DMS114 treated with DMSO at 0.1 percent for 48 hours (cell line): ENCODE results near the gene GREB1.

Experiments
- DNase-seq: peaks from one replicate; lab custom pipeline; 2025; ENCODE audit not compliant: unreplicated experiment; lab: John Stamatoyannopoulos, UW

Gene GREB1

DNA sequence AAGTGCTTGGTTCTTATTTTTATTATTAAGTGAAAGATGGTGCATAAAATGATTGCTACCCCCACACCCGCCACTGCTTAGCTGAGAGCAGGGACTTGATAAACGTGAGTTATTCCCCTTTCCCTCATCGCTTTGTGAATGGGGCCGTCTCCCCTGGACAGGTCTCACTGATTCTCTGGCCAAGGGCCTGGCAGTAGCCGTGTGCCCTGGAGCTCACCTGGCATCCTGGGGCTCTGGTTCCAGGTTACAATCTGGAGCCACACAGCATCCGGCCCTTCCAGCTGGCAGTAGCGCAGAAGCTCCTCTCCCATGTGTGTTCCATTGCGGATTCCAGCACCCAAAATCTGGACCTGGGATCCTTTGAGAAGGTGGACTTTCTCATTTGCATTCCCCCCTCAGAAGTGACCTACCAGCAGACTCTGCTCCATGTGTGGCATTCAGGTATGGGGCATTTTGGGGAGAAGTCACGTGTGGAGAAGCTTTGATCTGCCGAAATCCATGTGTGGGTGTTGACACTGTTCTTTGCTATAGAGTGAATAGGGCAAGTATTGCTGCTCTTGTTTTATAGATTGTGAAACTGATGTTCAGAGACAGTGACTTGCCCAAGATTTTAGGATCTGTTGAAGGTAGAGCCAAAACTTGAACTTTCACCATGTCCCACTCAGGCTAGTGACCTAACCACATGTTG lies 63.8 kb downstream of the GREB1 start:
- no peak for DNase-seq

DNA sequence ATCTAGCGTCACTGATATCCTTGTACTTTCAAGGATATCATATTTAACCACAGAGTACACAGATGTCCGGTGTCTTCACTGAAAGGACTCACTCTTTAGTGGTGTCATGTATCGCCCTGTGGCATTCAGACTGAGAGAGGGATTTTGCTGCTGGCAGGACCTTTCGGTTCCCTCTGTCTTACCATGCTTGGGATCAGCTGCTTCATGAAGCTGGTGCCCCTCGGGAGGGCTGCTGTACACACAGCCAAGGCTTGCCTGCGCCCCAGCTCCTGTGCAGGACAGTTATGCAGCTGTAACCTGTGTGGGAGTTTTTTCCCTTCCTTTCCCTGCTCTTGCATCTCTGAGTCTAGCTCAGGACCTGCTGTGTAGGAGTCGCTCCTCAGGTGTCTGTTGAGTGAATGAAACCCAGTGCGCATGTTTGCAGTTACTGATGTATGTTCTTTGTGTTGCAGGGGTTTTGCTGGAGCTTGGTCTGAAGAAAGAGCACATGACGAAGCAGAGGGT lies 64.4 kb downstream of the GREB1 start:
- no peak for DNase-seq

DNA sequence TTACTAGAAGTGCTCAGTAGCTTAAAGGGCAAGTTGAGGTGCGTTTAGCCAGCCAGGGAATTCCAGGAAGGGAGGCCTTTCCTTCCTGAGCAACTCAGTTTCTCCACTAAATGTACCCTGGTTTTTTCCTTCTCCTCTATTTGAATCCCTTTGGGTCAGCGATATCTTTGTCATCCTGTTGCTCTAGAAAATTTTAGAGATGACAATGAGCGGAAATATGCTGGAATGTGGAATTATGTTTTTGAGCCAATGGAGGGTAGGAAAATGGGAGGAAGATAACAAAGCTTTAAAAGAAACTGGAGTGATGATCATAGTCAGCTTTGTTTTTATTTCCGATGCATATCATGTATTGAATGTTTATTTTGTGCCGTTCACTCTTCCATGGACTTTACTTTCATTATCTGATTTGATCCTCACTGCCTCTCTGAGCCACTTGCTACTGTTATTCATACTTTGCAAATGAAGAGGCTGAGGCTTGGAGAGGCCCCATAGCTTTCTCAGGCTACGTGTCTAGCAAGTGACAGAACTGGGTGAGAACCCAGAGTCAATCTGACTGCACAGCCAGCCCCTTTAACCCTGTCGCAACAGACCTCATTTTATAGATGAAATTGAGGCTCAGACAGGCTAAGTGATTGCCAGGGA lies 68.8 kb downstream of the GREB1 start:
- DNase-seq: no peak

- no peak for DNase-seq
Measured at GRCh38 chr2:11610624-11611242, 76.9 kb downstream of the GREB1 start.

DNA sequence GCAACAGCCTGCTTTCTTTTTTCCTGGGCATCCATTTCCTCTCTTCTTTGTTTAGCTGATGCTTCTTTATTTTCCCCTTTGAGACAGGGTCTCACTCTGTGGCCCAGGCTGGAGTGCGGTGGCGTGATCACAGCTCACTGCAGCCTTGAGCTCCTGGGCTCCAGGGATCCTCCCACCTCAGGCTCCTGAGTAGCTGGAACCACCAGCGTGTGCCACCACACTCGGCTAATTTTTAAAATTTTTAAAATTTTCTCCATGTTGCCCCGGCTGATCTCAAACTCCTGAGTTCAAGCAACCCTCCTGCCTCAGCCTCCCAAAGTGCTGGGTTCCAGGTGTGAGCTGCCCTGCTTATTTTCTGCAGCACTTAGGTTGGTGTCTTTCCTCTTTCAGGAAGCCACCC lies 77.4 kb downstream of the GREB1 start:
- no peak for DNase-seq

DNA sequence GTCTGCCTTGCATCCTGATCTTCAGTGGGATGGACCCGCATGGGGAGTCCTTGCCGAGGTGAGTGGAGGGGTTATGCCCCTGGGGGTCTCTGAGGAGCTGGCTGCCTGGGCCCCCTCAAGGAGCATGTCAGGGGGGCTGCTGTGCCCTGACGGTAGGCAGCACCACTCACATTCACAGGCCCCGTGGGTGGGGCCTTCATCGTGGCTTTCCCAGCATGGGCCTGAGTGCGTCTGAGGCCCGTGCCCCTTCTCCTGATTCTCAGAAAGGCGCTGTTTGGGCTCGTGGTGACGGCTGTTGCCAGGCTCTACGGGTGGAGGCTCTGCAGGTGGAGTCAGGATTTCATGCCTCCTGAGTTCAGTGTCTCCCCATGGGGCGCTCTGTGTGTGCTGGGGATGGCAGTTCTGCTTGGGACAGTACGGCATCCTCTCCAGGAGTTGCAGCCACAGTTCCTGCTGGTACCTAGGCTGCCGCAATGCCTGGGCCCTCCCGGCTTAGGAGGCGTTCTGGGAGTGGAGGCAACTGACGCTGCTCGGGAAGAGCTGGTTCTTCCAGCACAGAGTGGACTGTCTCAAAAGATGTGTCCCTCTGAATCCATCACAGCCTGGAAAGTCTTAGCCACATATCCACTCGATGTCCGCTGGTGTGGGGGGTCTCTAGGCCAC lies 78.8 kb downstream of the GREB1 start:
- no peak for DNase-seq

GRCh38 chr2:11613297-11613696 lies 79.5 kb downstream of the GREB1 start:
- no peak for DNase-seq

DNA sequence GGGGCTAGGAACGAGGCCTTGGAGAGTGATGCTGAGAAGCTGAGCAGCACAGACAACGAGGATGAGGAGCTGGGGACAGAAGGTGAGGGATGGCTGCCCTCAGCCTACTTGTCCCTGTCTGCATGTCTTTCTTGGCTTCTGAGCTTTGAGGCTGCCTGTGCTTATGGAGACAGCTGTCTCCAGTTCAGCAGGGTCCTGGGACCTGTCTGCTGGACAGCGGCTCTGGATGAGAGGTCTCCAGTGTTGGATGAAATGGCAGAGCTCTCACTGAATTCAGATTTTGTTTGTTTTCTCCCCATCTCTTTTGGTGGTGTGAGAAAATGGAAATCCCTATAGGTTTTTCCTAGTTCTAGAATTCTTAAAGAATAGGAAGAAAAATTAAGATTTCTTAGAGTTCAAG lies 81.4 kb downstream of the GREB1 start:
- DNase-seq: no peak

- no peak for DNase-seq
Measured at GRCh38 chr2:11616097-11616687, 82.3 kb downstream of the GREB1 start.

- no peak for DNase-seq
Measured at GRCh38 chr2:11616851-11617415, 83.1 kb downstream of the GREB1 start.

DNA sequence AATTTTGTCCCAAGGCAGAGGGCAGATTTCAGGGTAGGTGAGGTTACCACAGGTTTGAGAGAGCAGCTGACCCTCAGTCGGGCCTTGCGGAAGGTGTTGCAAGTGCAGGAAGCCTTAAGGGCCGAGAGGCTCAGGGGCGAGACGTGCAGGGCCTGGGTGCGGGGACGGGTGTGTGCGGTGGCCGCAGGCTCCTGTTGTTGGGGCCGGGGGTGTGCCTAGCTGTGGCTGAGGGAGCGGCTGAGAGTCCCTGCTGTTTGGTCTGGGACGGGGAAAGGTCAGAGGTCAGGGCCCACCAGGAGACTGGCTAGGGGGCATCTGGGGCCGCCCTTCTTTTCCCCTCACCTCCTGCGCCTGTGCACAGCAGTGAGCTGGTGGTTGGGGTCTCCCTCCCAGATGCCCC lies 83.7 kb downstream of the GREB1 start:
- no peak for DNase-seq

DNA sequence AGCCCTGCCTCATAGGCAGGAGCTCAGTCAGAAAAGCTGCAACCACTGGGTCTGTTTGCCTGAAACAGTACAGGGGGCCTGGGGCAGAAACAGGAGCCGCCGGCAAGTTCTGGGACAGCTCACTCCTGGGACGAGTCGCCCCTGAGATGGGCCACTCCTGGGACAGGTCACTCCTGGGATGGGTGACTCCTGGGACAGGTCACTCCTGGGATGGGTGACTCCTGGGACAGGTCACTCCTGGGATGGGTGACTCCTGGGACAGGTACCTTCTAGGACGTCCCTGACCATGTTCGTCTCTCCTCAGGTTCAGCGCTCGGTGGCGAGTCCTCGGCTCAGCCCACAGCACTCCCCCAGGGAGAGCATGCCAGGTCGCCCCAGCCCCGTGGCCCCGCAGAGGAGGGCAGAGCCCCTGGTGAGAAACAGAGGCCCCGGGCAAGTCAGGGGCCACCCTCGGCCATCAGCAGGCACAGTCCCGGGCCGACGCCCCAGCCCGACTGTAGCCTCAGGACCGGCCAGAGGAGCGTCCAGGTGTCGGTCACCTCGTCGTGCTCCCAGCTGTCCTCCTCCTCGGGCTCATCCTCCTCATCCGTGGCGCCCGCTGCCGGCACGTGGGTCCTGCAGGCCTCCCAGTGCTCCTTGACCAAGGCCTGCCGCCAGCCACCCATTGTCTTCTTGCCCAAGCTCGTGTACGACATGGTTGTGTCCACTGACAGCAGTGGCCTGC lies 84.3 kb downstream of the GREB1 start:
- DNase-seq: no peak

GRCh38 chr2:11618708-11619062 lies 84.8 kb downstream of the GREB1 start:
- no peak for DNase-seq

DNA sequence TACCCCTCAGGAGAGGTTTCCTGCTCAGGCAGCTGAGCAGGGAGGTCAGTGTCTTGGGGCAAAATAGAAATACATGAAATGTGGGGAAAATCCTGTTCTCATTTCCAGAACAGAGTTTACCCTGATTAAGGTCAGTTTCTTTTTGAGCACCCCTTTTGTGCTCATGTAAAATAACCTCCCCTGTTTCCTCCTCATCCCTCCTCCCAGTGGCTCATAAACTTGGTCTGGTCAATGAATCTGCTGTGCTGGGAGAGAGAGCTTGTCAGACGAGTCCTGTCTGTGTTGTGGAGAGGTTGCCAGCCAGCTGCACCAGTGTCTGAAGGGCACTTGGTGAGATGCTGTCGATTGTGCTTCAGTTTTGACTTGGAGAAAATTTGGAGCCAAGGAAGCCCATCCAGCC lies 87.6 kb downstream of the GREB1 start:
- no peak for DNase-seq

DNA sequence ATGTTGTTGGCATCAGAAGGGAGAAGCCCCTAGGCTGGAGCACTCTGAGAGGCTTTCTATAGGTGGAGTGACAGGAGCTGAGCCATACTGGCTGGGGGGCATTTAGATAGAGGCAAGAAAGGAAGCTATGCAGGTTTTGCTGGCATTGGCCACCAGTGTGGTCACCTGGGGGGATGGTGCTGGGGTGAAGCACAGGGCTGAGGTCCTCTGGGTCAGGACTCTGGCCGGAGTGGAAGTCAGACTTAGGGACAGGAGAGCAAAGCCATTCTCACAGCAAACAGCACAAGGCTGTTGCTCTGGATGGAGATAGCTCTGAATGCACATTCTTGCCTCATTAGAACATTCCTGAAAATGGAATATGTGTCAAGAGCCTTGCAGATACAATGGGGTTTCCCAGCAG lies 88.8 kb downstream of the GREB1 start:
- DNase-seq: no peak

DNA sequence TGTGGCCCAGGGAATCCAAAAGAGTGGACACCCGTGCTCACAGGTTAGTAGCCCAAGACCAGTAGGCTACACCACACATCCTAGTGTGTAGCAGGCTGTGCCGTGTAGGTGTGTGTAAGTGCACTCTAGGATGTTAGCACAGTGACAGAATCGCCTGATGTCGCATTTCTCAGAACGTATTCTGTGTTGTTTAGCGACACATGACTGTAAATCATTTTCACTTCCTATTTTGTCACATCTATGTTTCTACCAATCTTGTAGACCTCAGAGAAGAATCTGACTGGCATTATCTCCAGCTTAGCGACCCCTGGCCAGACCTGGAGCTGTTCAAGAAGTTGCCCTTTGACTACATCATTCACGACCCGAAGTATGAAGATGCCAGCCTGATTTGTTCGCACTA lies 91.0 kb downstream of the GREB1 start:
- no peak for DNase-seq

DNA sequence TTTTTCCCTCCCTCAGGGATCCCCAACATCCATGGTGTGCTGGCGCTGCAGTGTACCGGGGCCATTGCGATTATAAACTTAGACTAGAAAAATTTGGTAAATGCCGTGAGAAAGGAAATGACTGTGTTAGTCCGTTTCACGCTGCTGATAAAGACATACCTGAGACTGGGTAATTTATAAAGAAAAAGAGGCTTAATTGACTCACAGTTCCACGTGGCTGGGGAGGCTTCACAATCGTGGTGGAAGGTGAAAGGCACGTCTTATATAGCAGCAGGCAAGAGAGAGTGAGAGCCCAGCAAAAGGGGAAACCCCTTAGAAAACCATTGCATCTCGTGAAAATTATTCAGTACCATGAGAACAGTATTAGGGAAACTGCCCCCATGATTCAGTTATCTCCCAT lies 91.8 kb downstream of the GREB1 start:
- no peak for DNase-seq

DNA sequence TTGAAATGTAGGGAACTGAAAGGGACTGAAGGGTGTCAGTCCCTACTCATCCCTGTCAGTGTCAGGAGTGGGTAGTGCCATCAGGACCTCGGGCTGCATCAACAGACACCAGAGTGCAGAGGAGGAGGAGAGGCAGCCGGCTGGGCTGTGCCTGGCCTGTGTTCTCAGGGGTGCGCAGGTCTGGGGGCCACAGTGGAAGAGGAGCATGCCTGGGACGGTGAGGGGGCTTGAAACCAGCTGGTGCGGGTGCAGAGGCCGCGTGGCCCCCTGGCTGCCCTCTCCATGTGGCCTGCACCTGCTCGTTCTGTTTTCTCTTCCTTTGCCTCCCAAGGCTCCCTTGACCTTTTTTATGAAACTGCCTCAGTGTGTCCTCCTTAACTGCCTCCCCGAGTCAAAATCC lies 94.8 kb downstream of the GREB1 start:
- DNase-seq: no peak

DNA sequence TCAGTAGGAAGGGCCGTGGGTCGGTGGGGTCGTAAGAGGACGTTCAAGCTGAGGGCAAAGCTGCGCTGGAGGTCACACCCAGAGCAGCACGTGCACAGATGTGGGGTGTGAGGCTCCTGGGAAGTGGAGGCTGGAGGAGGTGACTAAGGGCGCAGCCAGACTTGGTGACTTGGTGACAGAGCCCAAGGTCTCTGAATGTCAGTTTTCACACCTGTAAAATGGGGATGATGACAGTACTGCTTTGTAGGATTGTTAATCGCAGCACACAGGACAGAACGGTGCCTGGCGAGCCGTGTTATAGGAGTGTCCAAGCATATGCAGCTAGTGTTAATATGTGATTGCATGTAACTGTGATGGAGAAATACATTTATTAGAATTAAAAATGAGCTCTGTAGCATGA lies 95.4 kb downstream of the GREB1 start:
- DNase-seq: no peak

- no peak for DNase-seq
Measured at GRCh38 chr2:11629851-11630250, 96.0 kb downstream of the GREB1 start.

- no peak for DNase-seq
Measured at GRCh38 chr2:11630855-11631254, 97.0 kb downstream of the GREB1 start.
